Measurements from ENCODE around the gene TAB2.

TAB2 gene

DNA sequence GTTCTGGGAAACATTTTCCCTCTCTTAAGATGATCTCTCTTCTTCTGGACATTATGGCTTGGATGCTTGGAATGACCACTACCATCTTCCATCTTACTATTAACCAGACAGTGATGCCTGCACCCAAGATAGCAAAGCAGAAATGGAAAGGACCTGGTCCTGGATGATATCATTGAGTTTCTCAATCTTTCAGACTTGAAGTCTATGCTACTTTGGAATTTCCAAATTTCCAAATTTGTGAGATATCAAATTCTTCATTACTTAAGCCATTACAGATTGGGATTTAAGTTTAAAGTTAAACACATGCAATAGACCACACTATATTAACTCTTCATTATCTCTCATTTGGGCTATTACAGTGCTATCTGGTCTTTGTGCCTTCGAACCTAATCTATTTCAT is 3.7 kb upstream of the TAB2 start:
- DNase-seq: no peak

- no peak for DNase-seq
Observed at GRCh38 chr6:149314325-149314905, 3.1 kb upstream of the TAB2 start.

GRCh38 chr6:149316108-149316727 is 1.3 kb upstream of the TAB2 start:
- DNase-seq: no peak

DNA sequence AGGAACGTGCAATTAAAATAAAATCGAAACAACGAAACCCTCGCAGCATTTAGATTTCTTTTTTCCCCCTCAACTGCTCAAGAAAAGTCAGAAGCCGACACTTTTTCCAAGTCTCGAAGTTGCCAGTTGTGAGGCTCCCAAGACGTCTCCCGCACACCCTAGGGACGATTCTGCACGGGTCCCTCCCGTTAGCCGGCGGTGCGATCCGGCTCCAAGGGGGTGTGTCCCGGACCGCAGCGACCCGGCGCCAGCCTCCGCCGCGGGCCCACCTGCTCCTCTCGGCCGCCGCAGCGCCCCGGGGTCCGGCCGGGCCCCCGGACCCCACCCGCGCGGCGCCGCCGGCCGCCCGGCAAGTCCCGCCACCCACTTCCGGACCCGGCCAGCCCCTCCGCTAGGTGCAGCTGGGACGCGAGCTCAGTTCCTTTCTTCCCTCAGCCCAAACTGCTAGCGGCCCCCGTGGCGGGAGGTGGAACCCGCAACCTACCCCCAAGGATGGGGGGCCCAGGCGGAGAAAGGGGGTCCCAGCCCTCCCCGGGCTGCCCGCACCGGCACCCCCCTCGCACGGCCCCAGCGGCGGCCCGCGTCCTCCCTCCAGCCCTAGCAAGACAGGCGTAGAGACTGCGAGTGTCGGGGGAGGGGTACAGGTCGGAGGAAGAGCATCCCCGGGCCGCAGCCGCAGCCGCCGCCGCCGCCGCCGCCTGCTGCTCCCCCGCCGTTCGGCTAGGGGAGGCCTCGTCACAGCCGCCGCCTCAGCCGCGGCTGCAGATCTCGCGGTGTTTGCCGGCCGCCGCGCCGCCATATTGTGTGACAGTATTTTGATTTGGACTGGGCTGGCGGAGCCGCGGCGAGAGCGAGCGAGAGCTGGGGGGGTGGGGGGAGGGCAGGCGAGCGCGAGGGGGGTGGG is 520 bp upstream of the TAB2 start:
- peak; percentile 69 to 87 (median 85) for DNase-seq

DNA sequence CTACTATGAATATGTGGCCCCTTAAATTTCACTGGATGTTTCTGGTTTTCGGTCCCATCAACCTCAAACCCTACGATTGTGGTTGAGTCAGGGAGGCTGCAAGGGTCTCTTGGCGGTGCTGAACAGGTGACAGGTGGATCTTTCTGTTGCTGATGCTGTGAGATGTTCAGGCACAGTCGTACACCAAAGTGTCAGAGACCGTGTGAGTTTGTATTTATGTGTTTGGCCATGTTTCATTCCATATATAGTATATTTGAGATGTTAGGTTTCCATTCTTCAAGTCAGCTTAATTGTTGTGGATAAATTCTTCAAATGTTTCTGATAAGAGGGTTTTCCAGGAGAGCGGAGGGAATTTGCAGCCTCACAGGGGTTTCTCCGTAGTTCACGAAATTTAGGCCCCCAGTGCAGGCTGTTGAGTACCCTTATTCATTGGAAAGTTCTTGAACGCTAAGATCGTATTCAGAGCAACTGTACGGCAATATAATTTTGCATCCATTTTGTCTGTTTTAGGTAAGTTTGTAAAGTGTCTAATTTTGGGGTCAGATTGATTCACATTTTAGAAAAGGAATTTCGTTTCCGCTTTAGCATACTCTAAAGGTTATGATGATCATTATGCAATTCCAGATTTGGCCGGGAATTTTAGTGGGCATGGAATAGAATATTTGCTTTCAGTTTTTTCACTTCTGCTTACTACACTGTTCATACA is 1.2 kb downstream of the TAB2 start:
- DNase-seq: peak in 2 of 4 experiments; percentile 14 to 32

DNA sequence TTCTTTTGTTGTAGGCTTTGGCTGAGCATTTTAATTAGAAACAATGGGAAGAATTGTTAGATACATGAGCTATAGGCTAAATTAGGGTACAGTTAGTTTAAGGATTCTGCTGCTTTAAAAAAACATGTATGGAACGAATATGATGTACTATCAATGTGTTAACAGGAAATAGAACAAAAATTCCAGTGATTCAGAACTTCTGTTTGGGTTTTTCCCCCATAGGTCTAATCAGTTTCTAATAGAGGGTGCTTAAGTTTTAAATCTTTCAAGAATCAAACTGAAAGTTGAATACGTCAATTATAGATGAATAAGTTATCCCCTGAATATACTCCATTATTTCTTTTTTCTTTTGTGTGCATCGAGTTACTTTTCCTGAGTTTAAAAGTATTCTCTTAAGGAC is 1.9 kb downstream of the TAB2 start:
- no peak for DNase-seq

DNA sequence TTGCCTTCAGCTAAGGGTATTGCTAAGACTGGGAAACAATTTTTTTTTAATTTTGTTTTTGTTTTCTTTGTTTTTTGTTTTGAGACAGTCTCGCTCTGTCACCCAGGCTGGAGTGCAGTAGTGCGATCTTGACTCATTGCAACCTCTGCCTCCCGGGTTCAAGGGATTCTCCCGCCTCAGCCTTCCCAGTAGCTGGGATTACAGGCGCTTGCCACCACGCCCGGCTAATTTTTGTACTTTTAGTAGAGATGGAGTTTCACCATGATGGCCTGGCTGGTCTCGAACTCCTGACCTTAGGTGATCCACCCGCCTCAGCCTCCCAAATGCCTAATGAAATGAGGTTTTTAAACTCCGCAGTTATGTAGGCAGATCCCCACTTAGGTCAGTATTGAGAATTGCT is 2.5 kb downstream of the TAB2 start:
- DNase-seq: peak in 1 of 4 experiments; percentile 11

GRCh38 chr6:149320796-149321195 is 3.3 kb downstream of the TAB2 start:
- DNase-seq: no peak

- DNase-seq: no peak
Observed at GRCh38 chr6:149323353-149323752, 5.8 kb downstream of the TAB2 start.

DNA sequence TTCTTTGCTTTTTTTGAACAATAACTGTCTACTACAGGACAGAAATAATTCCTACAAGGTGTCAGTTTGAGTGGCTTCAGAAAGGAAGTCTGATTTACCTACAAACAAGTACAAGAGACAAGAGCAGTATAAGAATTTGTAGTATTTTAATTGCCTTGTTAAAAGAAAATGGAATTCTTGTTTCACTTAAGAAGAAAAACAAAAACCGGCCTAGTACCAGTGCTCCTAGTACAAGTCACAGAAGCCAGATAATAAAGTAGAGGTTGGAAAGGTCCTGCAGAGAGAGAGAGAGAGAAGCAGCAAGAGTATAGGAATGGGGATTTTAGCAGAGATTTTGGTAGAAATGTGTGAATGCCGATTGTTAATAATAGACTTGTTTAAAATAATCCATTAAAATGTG is 6.4 kb downstream of the TAB2 start:
- DNase-seq: no peak

GRCh38 chr6:149324428-149324827 is 6.9 kb downstream of the TAB2 start:
- DNase-seq: no peak

GRCh38 chr6:149325648-149326236 is 8.2 kb downstream of the TAB2 start:
- DNase-seq: no peak

DNA sequence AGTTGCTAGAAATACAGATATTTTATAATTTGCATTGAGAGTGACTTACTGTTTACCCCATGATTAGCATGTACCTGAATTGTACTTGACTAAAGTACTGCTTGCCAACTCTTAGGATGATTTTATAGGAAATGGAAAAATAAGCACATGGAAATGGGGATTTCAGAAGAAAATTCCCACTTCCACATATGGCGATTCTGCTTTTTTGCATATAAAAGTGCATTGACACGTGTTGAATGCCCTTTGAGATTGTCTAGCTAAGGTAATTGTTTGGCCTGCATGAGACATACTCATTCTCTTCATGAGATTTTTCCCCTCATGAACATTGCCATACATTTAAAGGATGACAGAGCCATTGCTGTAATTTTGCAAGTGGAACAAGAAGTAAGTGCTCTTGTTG is 10.1 kb downstream of the TAB2 start:
- DNase-seq: no peak

GRCh38 chr6:149328083-149328482 is 10.6 kb downstream of the TAB2 start:
- no peak for DNase-seq

GRCh38 chr6:149329529-149329928 is 12.0 kb downstream of the TAB2 start:
- DNase-seq: no peak

DNA sequence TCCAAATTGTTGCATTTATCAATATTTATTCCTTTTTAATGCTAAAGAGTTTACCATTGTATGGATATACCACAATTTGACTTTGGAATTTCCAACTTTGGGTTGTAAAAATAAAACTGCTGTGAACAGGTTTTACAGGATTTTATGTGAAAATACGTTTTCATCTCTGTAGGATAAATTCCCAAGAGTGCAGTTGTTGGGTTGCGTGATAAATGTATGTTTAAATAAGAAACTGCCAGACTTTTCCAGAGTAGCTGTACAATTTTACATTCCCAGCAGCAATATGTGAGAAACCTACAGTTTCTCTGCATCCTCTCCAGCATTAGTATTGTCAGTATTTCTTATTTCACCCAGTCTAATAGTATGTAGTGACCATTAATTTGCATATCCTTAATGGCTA is 12.6 kb downstream of the TAB2 start:
- no peak for DNase-seq

- no peak for DNase-seq
Observed at GRCh38 chr6:149331043-149331807, 13.7 kb downstream of the TAB2 start.

DNA sequence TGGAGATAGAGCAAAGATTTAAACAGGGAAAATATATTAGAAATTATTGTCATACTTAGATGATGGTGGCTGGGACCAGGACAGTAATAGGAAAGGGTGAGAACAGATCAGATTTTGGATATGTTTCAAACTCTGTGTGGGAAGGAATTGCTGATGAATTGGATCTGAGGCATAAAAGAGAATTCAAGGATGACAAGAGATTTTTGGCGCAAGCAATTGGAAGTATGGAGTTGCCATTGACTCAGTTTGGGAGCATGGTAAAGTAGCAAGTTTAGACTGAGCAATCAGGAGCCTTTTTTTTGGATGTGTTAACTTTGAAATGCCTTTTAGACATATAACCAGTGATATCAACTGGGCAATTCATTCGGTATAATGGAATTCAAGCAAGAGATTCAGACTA is 14.4 kb downstream of the TAB2 start:
- DNase-seq: no peak

DNA sequence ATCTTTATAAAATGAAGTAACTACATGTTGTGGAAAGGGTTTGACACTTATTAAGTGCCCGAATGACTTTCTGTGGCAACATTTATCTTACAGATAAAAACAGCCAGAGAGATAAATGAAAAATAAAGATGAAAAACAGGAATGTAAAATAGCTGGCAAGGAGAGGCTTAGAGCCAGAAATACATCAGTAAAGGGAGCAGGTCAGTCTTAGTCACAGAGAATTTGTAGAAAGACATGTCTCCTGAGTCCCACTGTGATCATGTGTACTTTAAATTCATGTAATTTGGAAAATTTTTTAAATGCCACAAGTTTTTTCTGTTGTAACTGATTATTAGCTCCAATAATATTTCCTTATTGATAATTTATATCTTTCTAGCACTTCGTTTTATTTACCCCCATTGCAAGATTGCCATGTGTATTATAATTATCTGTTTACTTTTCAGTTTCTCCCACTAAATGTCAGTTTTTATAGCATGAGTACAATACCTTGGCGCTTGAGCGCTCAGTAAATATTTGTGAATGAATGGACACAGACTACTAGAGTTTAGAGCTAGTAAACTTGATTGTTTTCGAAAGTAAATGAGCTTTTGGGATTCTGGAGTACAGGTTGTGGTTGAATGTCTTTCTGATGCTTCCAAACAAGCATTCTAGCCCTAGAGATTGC is 15.2 kb downstream of the TAB2 start:
- no peak for DNase-seq

- no peak for DNase-seq
Observed at GRCh38 chr6:149333266-149333620, 15.7 kb downstream of the TAB2 start.

DNA sequence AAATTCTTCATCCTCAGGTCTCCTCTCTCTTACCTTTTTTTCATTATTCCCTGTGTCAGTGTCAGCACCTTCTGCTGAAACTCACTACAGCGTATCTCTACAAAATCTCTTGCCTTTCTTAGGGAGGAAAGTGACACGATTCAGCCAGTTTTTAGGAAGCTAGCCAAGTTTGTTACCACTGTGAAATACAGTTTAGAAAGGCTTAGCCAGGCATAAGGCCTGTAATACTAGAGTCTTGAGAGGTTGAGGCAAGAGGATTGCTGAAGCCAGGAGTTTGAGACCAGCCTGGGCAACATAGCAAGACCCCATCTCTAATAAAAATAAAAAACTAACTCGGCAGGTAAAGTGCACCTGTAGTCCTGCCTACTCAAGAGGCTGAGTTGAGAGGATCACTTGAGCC is 16.7 kb downstream of the TAB2 start:
- DNase-seq: no peak

DNA sequence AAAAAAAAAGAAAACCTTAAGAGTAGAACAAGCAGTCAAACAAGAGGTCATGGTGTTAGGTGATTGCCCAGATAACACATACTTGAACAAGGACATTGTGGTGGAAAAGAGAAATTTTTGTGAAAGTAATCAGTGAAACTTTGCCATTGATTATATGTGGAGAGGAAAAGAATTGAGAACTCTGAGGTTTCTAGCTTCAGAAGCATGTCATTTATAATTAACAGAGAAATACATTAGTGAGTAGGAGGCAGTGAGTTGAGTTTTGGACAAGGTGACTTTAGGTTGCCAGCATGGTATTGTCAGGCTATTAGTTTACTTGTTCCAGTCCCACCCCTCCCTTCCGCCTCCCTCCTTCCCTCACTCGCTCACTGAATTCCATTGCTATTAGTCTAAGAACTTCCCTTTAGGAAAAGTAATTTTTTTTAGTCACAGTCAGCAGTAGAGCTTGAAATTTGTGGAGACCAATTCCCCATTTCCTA is 17.2 kb downstream of the TAB2 start:
- no peak for DNase-seq
